Stimulated activated CD4-positive, alpha-beta T cell treated with anti-CD3 and anti-CD28 coated beads, TNF-alpha, amount 100 ng/mL, for 1 hour (primary cell): ENCODE data around the gene DENND4C.
"Not testable (repeated sequence)": the region's sequence is repeated elsewhere in the genome, so short reads cannot be mapped to it uniquely, and the experiment has no call there.

Source experiments
- DNase-seq, 3 donors: peaks; one replicate each; pipeline ENCODE4 v3.0.0-alpha.2; 2020; ENCODE audit warnings: low read depth in 3 of 3, low spot score in 1 of 3

DENND4C gene

GRCh38 chr9:19371942-19372341 is 141.4 kb downstream of the DENND4C start:
- DNase-seq, result no peak

- DNase-seq, result no peak
Measured at GRCh38 chr9:19372567-19372966, 142.1 kb downstream of the DENND4C start.

GRCh38 chr9:19373527-19373926 is 143.0 kb downstream of the DENND4C start:
- no peak for DNase-seq

GRCh38 chr9:19375538-19375937 is 145.0 kb downstream of the DENND4C start:
- no peak for DNase-seq

- no peak for DNase-seq
Measured at GRCh38 chr9:19376931-19377330, 146.4 kb downstream of the DENND4C start.

- no peak for DNase-seq
Measured at GRCh38 chr9:19378164-19378563, 147.7 kb downstream of the DENND4C start.

GRCh38 chr9:19378647-19379046 is 148.2 kb downstream of the DENND4C start:
- no peak for DNase-seq

GRCh38 chr9:19379283-19379682 is 148.8 kb downstream of the DENND4C start:
- DNase-seq, result no peak

- DNase-seq, result peak in 1 of 3 donors; percentile 35
Measured at GRCh38 chr9:19379697-19380046, 149.2 kb downstream of the DENND4C start.

GRCh38 chr9:19380826-19381075 is 150.3 kb downstream of the DENND4C start:
- no peak for DNase-seq

- DNase-seq, result no peak
Measured at GRCh38 chr9:19381656-19382055, 151.2 kb downstream of the DENND4C start.

- DNase-seq, result not testable (repeated sequence)
Measured at GRCh38 chr9:19385212-19385611, 154.7 kb downstream of the DENND4C start.

GRCh38 chr9:19385786-19386501 is 155.5 kb downstream of the DENND4C start:
- no peak for DNase-seq

GRCh38 chr9:19386502-19387044 is 156.1 kb downstream of the DENND4C start:
- no peak for DNase-seq

GRCh38 chr9:19387317-19387716 is 156.8 kb downstream of the DENND4C start:
- DNase-seq, result no peak

- not testable (repeated sequence) for DNase-seq
Measured at GRCh38 chr9:19389539-19389938, 159.0 kb downstream of the DENND4C start.

GRCh38 chr9:19397845-19398244 is 167.4 kb downstream of the DENND4C start:
- no peak for DNase-seq

GRCh38 chr9:19403231-19403630 is 172.7 kb downstream of the DENND4C start:
- DNase-seq, result not testable (repeated sequence)

- no peak for DNase-seq
Measured at GRCh38 chr9:19404283-19405075, 174.0 kb downstream of the DENND4C start.

GRCh38 chr9:19405771-19406170 is 175.3 kb downstream of the DENND4C start:
- DNase-seq, result no peak

- DNase-seq, result no peak
Measured at GRCh38 chr9:19408316-19408692, 177.8 kb downstream of the DENND4C start.

GRCh38 chr9:19408693-19409400 is 178.4 kb downstream of the DENND4C start, which contains the start of gene ACER2:
TSS of gene ACER2 (plus strand) at chr9:19409009. CDS start at chr9:19409085, 76 bp downstream.
- peak; percentile 86 to 98 (median 94) for DNase-seq
